Measurements from ENCODE around the gene TIGD4.

Gene TIGD4

DNA sequence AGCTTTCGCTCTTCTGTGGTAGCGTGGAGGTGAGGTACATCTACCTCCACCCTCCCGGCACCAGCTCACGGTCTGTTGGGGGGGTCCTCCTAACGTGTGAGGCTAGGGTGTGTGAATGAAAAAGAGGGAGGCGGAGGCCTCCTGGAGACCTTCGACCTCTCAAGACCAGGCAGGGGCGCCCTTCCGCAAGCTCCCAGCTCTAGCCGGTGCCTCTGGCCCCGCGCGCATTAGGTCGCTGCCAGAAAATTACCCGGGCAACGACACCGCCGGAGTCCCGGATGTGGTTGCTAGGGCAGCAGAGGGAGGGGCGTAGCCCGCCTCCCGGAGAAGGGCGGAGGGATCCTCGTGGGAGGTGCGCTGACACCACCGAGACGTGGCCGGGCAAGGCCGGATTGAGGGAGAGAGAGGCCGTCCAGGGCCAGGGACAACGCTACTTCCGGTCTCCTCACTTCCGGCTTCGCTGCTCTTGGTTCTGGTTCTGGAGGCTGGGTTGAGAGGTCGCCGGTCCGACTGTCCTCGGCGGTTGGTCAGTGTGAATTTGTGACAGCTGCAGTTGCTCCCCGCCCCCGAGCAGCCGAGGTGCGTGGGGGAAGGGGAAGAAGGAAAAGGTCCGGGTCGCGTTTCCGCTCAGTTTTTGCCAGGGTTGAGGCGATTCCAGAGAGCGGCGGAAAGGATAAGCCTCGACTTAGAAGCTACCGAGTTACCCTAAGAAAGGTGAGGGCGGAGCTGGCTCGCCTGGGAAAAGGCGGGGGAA lies at the start of gene TIGD4, which contains the start of gene ARFIP1:
Gene TIGD4, minus strand, starts transcription at position 218 of the 754 bp plus-strand sequence. CDS start 8,726 bp downstream, outside the sequence.
Gene ARFIP1, plus strand, starts transcription at position 442 of the 754 bp plus-strand sequence. CDS start 49,680 bp downstream, outside the sequence.
- in situ Hi-C loops (cut with HindIII; ENCODE audit: low sequenced_read_pairs), result no loop called here

DNA sequence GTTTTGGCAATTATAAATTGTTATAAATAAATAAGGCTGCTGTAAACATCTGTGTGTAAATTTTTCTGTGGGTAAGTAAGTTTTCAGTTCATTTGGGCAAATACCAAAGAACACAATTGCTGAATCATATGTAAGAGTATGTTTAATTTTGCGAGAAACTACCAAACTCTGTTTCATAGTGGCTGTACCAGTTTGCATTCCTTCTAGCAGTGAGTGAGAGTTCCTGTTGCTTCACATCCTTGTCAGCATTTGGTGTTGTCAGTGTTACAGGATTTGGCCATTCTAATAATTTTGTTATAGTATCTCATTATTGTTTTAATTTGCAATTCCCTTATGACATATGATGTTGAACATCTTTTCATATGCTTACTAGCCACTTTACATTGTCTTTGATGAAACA lies 48.6 kb upstream of the TIGD4 start:
- in situ Hi-C loops (cut with HindIII; ENCODE audit: low sequenced_read_pairs), result no loop called here

DNA sequence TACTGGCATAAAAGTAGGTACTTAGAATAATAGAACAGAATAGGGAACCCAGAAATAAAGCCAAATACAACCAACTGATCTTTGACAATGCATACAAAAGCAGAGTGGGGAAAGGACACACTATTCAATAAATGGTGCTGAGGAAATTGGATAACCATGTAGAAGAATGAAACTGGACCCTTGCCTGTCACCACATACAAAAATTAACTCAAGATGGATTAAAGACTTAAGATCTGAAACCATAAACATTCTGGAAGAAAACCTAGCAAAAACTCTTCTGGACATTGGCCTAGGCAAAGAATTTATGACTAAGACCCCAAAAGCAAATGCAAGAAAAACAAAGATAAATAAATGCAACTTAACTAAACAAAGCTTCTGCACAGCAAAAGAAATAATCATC lies 45.8 kb upstream of the TIGD4 start:
- in situ Hi-C loops (cut with HindIII; ENCODE audit: low sequenced_read_pairs), result no loop called here

DNA sequence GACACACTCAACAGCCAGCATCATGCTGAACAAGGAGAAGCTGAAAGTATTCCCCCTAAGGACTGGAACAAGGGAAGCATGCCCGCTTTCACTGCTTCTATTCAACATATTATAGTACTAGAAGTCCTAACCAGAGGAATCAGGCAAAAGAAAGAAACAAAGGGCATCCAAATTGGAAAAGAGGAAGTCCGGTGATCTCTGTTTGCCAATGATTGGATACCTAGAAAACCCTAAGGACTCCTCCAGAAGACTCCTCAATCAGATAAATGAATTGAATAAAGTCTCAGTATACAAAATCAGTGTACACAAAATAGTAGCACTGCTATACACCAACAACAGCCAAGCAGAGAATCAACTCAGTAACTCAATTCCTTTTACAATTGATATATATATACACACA lies 45.0 kb upstream of the TIGD4 start:
- in situ Hi-C loops (cut with HindIII; ENCODE audit: low sequenced_read_pairs), result no loop called here

DNA sequence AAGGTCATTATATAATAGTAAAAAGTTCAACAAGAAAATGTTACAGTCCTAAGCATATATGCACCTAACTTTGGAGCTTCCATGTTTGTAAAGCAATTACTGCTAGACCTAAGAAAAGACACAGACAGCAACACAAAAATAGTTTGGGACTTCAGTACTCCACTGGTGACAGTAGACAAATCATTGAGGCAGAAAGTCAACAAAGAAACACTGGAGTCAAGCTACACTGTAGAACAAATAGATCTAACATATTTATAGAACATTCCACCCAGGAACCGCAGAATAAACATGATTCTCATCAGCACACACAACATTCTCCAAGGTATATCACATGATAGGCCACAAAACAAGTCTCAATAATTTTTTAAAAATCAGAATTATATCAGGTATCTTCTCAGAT lies 42.8 kb upstream of the TIGD4 start:
- in situ Hi-C loops (cut with HindIII; ENCODE audit: low sequenced_read_pairs), result no loop called here

DNA sequence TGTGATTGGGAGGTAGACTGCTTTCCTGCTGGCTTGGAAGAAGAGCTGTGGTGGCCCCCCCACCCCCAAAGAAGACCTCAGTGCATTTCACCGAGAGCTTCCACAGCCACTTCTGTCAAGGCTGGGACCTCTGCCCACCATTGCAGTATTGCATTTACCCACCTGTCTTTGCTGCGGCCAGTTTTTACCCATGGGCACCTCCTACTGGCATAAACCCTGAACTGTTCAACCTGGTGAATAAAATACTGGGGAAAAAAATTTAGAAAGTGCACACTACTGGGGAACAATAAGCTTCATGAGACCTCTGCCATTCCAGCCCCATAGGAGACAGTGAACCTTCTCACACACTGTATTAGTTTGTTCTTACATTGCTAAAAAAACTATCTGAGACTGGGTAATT lies 40.5 kb upstream of the TIGD4 start:
- in situ Hi-C loops (cut with HindIII; ENCODE audit: low sequenced_read_pairs), result no loop called here

DNA sequence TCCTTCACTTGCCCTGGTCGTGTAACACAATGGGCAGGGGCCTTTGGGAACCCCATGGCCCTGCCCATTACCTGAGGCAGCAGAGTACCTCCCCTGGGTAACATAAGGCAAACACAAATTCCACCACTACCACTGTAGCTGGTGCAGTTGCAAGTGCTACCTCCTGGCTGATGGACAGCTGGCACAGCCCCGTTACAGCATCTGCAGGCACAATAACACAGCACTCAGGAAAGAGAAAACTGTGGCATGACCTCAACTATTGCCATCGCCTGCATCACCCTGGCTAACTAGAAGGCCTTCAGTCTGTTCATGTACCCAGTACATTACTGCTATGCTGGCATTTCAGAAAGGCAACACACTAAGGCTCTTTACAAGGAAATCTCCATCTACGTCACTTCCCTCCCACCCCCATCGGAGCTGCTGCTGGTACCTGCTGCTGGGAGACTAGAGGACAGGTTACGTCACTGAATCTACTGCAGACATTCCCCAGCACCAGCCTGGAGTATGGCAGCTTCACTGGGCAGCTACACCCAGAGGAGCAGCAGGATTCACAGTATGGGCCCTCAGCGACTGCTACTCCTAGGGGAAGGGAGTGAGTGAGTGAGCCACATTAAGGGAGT lies 39.6 kb upstream of the TIGD4 start:
- in situ Hi-C loops (cut with HindIII; ENCODE audit: low sequenced_read_pairs), result no loop called here

DNA sequence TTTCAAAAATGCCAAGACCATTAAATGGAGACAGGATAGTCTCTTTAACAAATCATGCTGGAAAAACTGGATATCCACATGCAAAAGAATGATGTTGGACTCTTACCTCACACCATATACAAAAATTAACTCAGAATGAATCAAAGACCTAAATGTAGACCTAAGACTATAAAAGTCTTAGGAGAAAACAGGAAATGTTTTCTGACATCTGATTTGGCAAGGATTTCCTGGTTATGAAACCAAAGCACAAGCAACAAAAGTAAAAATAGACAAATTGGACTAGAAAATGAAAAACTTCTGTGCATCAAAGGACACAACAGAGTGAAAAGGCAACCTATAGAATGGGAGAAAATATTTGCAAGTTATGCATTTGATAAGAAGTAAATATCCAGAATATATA lies 37.8 kb upstream of the TIGD4 start:
- in situ Hi-C loops (cut with HindIII; ENCODE audit: low sequenced_read_pairs), result no loop called here

DNA sequence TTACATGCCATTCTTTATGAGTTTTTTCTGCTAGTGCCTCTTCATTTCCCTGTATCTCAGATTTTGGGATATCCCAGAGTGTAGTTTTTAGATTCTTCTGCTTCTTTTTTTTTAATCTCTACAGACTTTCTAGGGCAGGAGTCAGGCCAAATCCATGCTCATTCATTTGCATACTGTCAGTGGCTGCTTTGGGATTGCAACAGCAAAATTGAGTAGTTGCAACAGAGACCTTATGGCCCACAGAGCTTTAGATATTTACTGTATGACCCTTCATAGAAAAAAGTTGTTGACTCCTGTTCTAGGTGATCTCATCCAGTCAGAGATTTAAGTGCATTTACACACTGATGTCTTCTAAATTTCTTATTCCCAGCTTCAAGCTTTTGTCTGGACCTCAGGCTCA lies 35.5 kb upstream of the TIGD4 start:
- in situ Hi-C loops (cut with HindIII; ENCODE audit: low sequenced_read_pairs), result no loop called here

DNA sequence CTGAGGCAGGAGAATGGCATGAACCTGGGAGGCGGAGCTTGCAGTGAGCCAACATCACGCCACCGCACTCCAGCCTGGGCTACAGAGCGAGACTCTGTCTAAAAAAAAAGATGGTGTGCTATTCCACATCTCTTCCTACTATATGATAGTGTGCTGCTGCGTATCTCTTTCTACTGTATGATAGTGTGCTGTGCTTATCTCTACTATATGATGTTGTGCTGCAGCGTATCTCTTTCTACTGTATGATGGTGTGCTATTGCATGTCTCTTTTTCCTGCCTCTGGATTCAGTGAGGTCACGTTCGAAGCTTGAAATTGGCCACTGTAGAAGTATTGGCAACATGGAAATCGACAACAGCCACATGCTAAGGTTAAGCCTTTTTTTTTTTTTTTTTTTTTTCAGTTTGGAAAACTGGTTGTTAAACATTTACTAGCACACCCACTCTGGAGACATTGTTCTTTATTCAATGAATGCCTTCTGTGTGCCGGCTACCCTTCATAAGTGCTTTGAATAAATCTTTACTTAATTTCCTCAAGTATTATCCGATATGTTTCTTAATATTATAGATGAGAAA lies 31.3 kb upstream of the TIGD4 start:
- in situ Hi-C loops (cut with HindIII; ENCODE audit: low sequenced_read_pairs), result no loop called here

DNA sequence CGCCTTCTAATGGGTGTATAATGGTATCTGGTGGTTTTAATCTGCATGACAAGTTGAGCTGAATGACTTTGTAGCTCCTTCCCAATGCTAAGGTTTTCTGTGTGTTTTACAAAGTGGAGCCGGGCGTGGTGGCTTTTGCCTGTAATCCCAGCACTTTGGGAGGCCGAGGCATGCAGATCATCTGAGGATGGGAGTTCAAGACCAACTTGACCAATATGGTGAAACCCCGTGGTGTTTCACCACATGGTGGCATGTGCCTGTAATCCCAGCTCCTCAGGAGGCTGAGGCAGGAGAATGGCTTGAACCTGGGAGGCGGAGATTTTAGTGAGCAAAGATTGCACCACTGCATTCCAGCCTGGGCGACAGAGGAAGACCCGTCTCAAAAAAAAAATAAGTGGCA lies 29.1 kb upstream of the TIGD4 start:
- in situ Hi-C loops (cut with HindIII; ENCODE audit: low sequenced_read_pairs), result no loop called here

DNA sequence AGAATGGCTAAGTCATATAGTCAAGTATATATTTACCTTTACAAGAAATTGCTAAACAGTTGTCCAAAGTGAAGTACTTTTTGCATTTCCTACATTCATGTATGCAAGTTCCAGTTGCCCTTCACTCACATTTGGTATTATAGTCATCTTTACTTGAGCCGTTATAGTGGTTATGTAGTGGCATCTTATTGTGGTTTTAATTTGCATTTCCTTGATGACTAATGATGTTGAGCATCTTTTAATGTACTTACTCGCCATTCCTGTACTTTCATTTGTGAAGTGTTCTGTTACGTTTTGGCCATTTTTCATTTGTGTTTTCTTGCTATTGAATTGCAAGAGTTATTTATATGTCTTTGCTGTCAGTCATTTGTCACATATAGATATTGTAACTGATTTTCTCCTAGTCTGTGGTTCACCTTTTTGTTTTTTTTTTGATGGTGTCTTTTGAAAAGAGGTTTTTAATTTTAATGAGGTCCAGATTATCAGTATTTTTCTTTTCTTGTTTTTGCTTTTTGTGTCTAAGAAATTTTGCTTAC lies 27.8 kb upstream of the TIGD4 start:
- in situ Hi-C loops (cut with HindIII; ENCODE audit: low sequenced_read_pairs), result no loop called here

DNA sequence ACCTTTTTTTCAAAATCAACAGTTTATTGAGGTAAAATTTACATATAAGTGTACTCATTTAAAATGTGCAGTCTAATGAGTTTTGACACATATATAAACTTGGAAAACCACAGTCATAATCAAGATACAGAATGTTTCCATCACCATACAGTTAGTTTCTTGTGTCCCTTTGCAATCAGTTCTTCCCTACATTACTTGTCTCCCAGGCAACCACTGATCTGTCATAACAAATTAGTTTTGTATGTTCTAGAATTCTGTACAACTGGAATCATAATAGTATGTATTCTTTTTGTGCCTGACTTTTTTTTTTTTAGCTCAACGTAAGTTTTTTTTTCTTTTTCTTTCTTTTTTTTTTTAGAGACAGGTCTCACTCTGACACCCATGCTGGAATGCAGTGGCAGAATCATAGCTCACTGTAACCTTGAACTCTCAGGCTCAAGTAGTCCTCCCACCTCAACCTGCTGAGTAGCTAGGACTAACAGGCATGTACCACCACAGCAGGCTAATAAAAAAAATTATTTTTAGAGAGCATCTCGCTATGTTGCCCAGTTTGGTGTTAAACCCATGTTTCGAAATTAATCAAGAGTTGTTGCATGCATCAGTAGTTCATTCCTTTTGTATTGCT lies 27.1 kb upstream of the TIGD4 start:
- in situ Hi-C loops (cut with HindIII; ENCODE audit: low sequenced_read_pairs), result no loop called here

DNA sequence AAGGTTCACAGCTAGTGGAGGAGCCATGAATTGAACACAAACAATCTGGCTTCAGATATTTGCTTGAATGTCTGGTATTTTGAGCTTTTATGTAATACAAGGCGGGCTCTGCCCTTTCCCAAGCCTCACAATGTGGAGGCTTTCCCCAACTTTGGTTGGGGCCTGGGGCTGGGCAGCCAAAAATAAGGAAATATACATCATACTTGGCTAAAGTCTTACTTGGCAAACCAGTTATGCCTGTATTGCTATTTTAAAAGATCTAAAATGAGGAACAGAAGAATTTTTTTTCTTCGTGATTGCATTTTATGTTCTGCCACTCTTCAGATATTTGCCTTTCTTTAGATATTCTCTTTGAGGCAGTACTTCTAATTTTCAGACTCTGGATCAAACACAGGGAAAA lies 26.3 kb upstream of the TIGD4 start:
- in situ Hi-C loops (cut with HindIII; ENCODE audit: low sequenced_read_pairs), result no loop called here

DNA sequence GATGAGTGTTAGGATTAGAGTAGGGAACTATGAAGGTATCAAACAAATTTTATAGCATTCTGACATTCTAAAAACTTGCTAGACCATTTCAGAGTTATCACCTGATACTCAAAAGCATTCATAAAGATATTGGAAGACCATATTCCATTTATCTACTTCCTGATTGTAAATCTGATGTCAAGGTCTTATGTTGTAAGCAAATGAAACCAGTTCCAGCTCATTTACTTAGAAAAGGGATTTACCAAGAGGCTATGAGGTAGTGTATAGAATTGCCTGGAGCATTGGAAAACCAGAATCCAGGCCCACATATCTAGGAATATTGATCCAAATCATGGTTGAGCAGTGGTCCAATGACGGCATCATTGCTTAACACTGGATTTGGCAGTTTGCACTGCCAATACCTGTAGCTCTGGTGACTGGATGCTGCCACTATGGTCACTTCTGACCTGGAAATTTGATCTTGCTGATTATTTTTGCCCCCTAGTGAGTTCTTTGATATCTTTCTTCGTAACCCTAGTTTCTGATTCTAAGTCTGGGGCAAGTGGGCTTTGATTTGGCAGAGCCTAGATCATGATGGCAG lies 25.6 kb upstream of the TIGD4 start:
- in situ Hi-C loops (cut with HindIII; ENCODE audit: low sequenced_read_pairs), result no loop called here

DNA sequence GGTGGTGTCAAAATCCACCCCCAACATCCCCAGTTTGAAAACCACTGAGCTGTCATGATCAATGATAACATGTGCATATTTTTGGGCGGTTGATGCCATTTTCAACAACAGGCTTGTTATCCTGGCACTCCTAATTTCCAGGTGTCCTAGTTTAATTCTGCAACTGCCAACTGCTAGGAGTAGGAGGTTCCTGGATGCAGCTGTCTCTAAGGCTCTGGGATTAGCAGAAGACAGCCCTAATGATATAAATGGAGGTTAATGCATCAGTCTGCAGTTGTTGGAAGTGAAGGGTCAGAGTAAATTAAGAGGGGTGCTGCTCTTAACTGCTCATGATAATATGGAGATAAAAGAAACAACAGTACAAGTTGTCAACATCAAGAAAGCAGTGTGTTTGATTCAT lies 24.0 kb upstream of the TIGD4 start:
- in situ Hi-C loops (cut with HindIII; ENCODE audit: low sequenced_read_pairs), result no loop called here

DNA sequence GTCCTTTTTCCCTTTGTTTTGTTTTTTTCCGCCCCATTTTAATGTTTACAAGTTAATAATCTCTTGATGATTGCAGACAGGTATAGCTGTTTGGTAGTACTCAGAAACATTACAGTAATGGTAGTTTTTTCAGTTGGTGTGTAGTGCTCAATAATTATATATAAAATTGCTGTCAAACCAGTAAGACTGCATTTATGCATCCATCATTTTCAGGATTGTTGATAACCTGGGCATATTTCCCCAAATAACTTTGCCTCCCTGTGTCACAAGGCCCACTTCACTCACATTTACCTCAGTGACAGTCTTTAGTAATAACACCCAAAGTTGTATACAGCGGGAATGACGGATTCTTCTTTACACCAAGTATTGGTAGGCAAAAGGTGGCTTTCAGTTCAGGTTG lies 16.4 kb upstream of the TIGD4 start:
- in situ Hi-C loops (cut with HindIII; ENCODE audit: low sequenced_read_pairs), result no loop called here

DNA sequence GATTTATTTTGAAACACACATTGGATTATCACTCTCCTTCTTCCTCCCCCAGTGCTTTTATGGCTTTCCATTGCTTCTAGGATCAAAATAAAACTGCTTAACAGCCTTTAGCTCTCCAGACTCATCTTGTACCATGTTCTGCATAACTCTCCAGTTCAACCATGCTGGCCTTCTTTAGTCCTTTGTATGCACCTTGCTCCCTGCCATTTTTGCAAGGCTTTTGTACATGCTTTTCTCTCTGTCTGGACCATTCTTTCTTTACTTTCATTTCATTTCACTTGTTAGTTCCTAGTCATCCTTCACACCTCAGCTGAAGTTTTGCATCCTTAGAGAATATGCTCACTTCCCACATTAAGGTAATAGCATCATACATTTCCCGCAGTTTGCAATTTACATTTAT lies 7.1 kb upstream of the TIGD4 start:
- in situ Hi-C loops (cut with HindIII; ENCODE audit: low sequenced_read_pairs), result no loop called here

DNA sequence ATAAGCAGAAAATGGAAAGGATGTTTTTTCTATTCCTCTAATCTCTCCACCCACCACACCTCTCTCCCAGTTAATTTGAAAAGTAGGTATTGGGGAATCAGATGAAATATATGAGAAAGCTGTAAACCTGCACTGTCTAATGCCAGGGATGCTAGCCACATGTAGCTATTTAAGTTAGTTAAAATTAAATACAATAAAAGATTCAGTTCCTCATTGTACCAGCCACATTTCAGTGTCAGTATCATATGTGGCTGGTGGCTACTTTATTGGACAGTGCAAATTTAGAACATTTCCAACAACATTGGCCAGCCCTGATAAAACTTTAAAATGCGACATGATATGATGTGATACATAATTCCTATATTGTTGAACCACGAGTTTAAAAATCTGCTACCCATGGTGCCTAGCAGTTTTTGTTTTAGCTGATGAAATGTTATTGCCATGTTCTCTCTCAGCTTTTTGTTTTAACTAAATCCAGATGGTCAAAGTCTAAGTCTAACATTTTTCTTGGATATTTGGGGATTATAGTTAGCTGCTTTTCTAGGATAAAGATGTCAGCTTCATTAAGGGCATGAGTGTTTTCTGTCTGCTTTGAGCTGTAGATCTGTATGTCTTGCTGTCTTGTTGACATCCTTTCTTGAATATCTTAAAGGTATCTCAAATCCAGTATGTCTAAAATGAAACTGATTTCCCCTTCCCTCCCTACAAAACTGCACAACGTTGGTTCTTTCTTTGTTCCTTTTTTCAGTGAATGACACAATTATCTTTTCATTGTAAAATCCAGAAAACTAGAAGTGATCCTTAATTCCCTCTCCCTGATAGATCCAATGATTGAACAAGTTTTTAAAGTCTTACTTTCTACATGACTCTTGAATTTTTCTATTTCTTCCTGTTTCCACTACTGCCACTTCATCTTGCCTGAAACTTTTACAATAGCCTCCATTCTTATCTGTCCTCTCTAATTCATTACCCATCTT lies 6.4 kb upstream of the TIGD4 start:
- in situ Hi-C loops (cut with HindIII; ENCODE audit: low sequenced_read_pairs), result no loop called here

Data from DLD1 (cell line).